Measurements from ENCODE around the gene SPAG9. TPM values are rescaled to one million over a fixed set of nuclear protein-coding genes. Genes with fewer than 3 reads are reported as not detected.

The SPAG9 gene
- total and polyA plus RNA-seq, 3 experiments from 2014 or later, result 10.5 to 43.0 (median 40.6) TPM

- Histone ChIP-seq H3K27me3 (ENCODE audit: insufficient read depth, low read length, poor library complexity, severe bottlenecking) (no peaks in the 10 kb centered on the region), H3K36me3 (ENCODE audit: insufficient read depth, low read length) (peaks cover 4% of the 10 kb centered on the region), H3K4me3 (ENCODE audit: low read length) (no peak overlapping the region), H3K4me1 (ENCODE audit: insufficient read depth, low read length) (peaks cover 4% of the 10 kb centered on the region), H3K9me3 (ENCODE audit: low read length) (no peaks in the 10 kb centered on the region), H3K27ac (ENCODE audit: low read depth, low read length) (no peak overlapping the region)
- H3K9me3 Mint-ChIP-seq, result no peaks in the 10 kb centered on the region
- CTCF ChIA-PET, result interaction anchor here (0.7 to 2.1 kb wide), 2 partner anchors 8 to 309 kb away, joined by 3 to 16 read pairs; partner anchors contain the start of gene NME1
- no peak overlapping the region for H3K27ac Mint-ChIP-seq
- peaks cover 0 to 2% of the 10 kb centered on the region in 2 donors for H3K27me3 Mint-ChIP-seq
- peaks cover 5 to 44% (median 15%) of the 10 kb centered on the region in 3 donors for H3K36me3 Mint-ChIP-seq
- H3K4me3 Mint-ChIP-seq, result peak overlapping the region in 1 of 7 donors; percentile 52
- POLR2A ChIA-PET, result interaction anchor here (2.1 kb wide), 1 partner anchor 8 kb away, joined by 7 read pairs; the partner anchor contains the start of gene NME1
- DNase-seq, result no peak
- peaks cover 8 to 14% (median 12%) of the 10 kb centered on the region in 3 donors for H3K4me1 Mint-ChIP-seq
Observed at GRCh38 chr17:51161541-51161940, 40.9 kb upstream of the SPAG9 start.

GRCh38 chr17:51159604-51160003 lies 38.9 kb upstream of the SPAG9 start:
- H3K4me3 Mint-ChIP-seq, result peak overlapping the region in 1 of 7 donors; percentile 27
- no peaks in the 10 kb centered on the region for H3K9me3 Mint-ChIP-seq
- Histone ChIP-seq H3K4me1 (ENCODE audit: insufficient read depth, low read length) (peaks cover 4% of the 10 kb centered on the region), H3K27me3 (ENCODE audit: insufficient read depth, low read length, poor library complexity, severe bottlenecking) (no peaks in the 10 kb centered on the region), H3K36me3 (ENCODE audit: insufficient read depth, low read length) (peaks cover 4% of the 10 kb centered on the region), H3K27ac (ENCODE audit: low read depth, low read length) (no peak overlapping the region), H3K9me3 (ENCODE audit: low read length) (no peaks in the 10 kb centered on the region), H3K4me3 (ENCODE audit: low read length) (no peak overlapping the region)
- H3K27me3 Mint-ChIP-seq, result peaks cover 0 to 2% of the 10 kb centered on the region in 2 donors
- no peak for DNase-seq
- ChIA-PET POLR2A (no interaction called here), CTCF (interaction anchor here (1.1 kb wide), 1 partner anchor 161 kb away, joined by 3 read pairs; no protein-coding TSS in a partner anchor)
- no peak overlapping the region for H3K27ac Mint-ChIP-seq
- H3K4me1 Mint-ChIP-seq, result peaks cover 0 to 8% (median 0%) of the 10 kb centered on the region in 3 donors
- peaks cover 5 to 43% (median 13%) of the 10 kb centered on the region in 3 donors for H3K36me3 Mint-ChIP-seq

GRCh38 chr17:51155416-51155815 lies 34.7 kb upstream of the SPAG9 start:
- Histone ChIP-seq H3K9me3 (ENCODE audit: low read length) (no peaks in the 10 kb centered on the region), H3K4me1 (ENCODE audit: insufficient read depth, low read length) (peaks cover 16% of the 10 kb centered on the region), H3K4me3 (ENCODE audit: low read length) (no peak overlapping the region), H3K36me3 (ENCODE audit: insufficient read depth, low read length) (peaks cover 4% of the 10 kb centered on the region), H3K27me3 (ENCODE audit: insufficient read depth, low read length, poor library complexity, severe bottlenecking) (no peaks in the 10 kb centered on the region), H3K27ac (ENCODE audit: low read depth, low read length) (no peak overlapping the region)
- CTCF ChIA-PET, result interaction anchor here (1.3 kb wide), 1 partner anchor 154 kb away, joined by 4 read pairs; no protein-coding TSS in a partner anchor
- POLR2A ChIA-PET, result no interaction called here
- Mint-ChIP-seq H3K36me3 (peaks cover 5 to 26% (median 5%) of the 10 kb centered on the region in 3 donors), H3K27ac (no peak overlapping the region), H3K4me1 (peaks cover 0 to 8% (median 0%) of the 10 kb centered on the region in 3 donors), H3K9me3 (no peaks in the 10 kb centered on the region), H3K27me3 (peaks cover 0 to 2% of the 10 kb centered on the region in 2 donors), H3K4me3 (peak overlapping the region in 3 of 7 donors; percentile 8 to 64 (median 23))
- DNase-seq, result no peak

GRCh38 chr17:51154176-51154575 lies 33.5 kb upstream of the SPAG9 start:
- peaks cover 0 to 19% (median 0%) of the 10 kb centered on the region in 3 donors for H3K36me3 Mint-ChIP-seq
- peaks cover 16% of the 10 kb centered on the region for H3K4me1 ChIP-seq (ENCODE audit: insufficient read depth, low read length)
- no peaks in the 10 kb centered on the region for H3K27me3 Mint-ChIP-seq
- H3K9me3 ChIP-seq (ENCODE audit: low read length), result no peaks in the 10 kb centered on the region
- H3K9me3 Mint-ChIP-seq, result no peaks in the 10 kb centered on the region
- POLR2A ChIA-PET, result interaction anchor here (0.6 to 1.6 kb wide), 4 partner anchors 8 to 1936 kb away, joined by 3 to 14 read pairs (median 8); partner anchors contain the start of genes NME2 and TOB1
- no peaks in the 10 kb centered on the region for H3K27me3 ChIP-seq (ENCODE audit: insufficient read depth, low read length, poor library complexity, severe bottlenecking)
- DNase-seq, result no peak
- peaks cover 0 to 8% (median 0%) of the 10 kb centered on the region in 3 donors for H3K4me1 Mint-ChIP-seq
- H3K27ac ChIP-seq (ENCODE audit: low read depth, low read length), result peak overlapping the region; percentile 34
- peaks cover 4% of the 10 kb centered on the region for H3K36me3 ChIP-seq (ENCODE audit: insufficient read depth, low read length)
- H3K4me3 ChIP-seq (ENCODE audit: low read length), result peak overlapping the region; percentile 68
- no peak overlapping the region for H3K4me3 Mint-ChIP-seq
- CTCF ChIA-PET, result interaction anchor here (1.0 to 2.6 kb wide), 6 partner anchors 8 to 155 kb away, joined by 4 to 44 read pairs (median 16); partner anchors contain the start of gene NME2
- no peak overlapping the region for H3K27ac Mint-ChIP-seq

GRCh38 chr17:51153210-51154072 lies 32.8 kb upstream of the SPAG9 start, which contains the start of gene NME1:
Gene NME1, plus strand, starts transcription at chr17:51153559. Its CDS starts 2,096 bp downstream, at chr17:51155655.
- peak within 1 kb of the TSS; percentile 68 for H3K4me3 ChIP-seq (ENCODE audit: low read length)
- no peaks in the 10 kb centered on the region for H3K27me3 Mint-ChIP-seq
- H3K4me3 Mint-ChIP-seq, result no peak within 1 kb of the TSS
- H3K9me3 Mint-ChIP-seq, result no peaks in the 10 kb centered on the region
- peaks cover 0 to 14% (median 0%) of the 10 kb centered on the region in 3 donors for H3K36me3 Mint-ChIP-seq
- peaks cover 0 to 8% (median 0%) of the 10 kb centered on the region in 3 donors for H3K4me1 Mint-ChIP-seq
- CTCF ChIA-PET, result interaction anchor here (0.7 to 3.2 kb wide), 30 partner anchors 9 to 1404 kb away, joined by 3 to 44 read pairs (median 6); partner anchors contain the start of genes NME2, SPAG9 and TOB1
- peaks cover 16% of the 10 kb centered on the region for H3K4me1 ChIP-seq (ENCODE audit: insufficient read depth, low read length)
- DNase-seq, result peak; percentile 92 to 97 (median 97)
- POLR2A ChIA-PET, result interaction anchor here (0.9 to 1.6 kb wide), 6 partner anchors 9 to 287 kb away, joined by 3 to 23 read pairs (median 8); partner anchors contain the start of genes NME2, SPAG9 and TOB1
- H3K27ac Mint-ChIP-seq, result no peak within 1 kb of the TSS
- H3K27me3 ChIP-seq (ENCODE audit: insufficient read depth, low read length, poor library complexity, severe bottlenecking), result no peaks in the 10 kb centered on the region
- peak within 1 kb of the TSS; percentile 60 for H3K27ac ChIP-seq (ENCODE audit: low read depth, low read length)
- peaks cover 4% of the 10 kb centered on the region for H3K36me3 ChIP-seq (ENCODE audit: insufficient read depth, low read length)
- no peaks in the 10 kb centered on the region for H3K9me3 ChIP-seq (ENCODE audit: low read length)

- peaks cover 0 to 8% (median 0%) of the 10 kb centered on the region in 3 donors for H3K4me1 Mint-ChIP-seq
- Histone ChIP-seq H3K4me1 (ENCODE audit: insufficient read depth, low read length) (peaks cover 16% of the 10 kb centered on the region), H3K36me3 (ENCODE audit: insufficient read depth, low read length) (peaks cover 4% of the 10 kb centered on the region), H3K9me3 (ENCODE audit: low read length) (no peaks in the 10 kb centered on the region), H3K27ac (ENCODE audit: low read depth, low read length) (peak overlapping the region; percentile 60), H3K4me3 (ENCODE audit: low read length) (peak overlapping the region; percentile 14), H3K27me3 (ENCODE audit: insufficient read depth, low read length, poor library complexity, severe bottlenecking) (no peaks in the 10 kb centered on the region)
- ChIA-PET CTCF (interaction anchor here (0.7 to 3.2 kb wide), 29 partner anchors 9 to 1403 kb away, joined by 3 to 44 read pairs (median 6); partner anchors contain the start of genes NME2, SPAG9 and TOB1), POLR2A (interaction anchor here (0.9 to 1.6 kb wide), 6 partner anchors 10 to 286 kb away, joined by 3 to 23 read pairs (median 8); partner anchors contain the start of genes NME2, SPAG9 and TOB1)
- H3K27ac Mint-ChIP-seq, result no peak overlapping the region
- no peaks in the 10 kb centered on the region for H3K9me3 Mint-ChIP-seq
- peaks cover 0 to 12% (median 0%) of the 10 kb centered on the region in 3 donors for H3K36me3 Mint-ChIP-seq
- H3K27me3 Mint-ChIP-seq, result no peaks in the 10 kb centered on the region
- no peak overlapping the region for H3K4me3 Mint-ChIP-seq
- DNase-seq, result no peak
Observed at GRCh38 chr17:51152766-51153209, 32.1 kb upstream of the SPAG9 start.

- no peaks in the 10 kb centered on the region for H3K9me3 Mint-ChIP-seq
- H3K27me3 ChIP-seq (ENCODE audit: insufficient read depth, low read length, poor library complexity, severe bottlenecking), result no peaks in the 10 kb centered on the region
- peaks cover 0 to 6% (median 0%) of the 10 kb centered on the region in 3 donors for H3K4me1 Mint-ChIP-seq
- peak overlapping the region in 1 of 7 donors; percentile 44 for H3K4me3 Mint-ChIP-seq
- no peak overlapping the region for H3K4me3 ChIP-seq (ENCODE audit: low read length)
- ChIA-PET CTCF (interaction anchor here (3.2 kb wide), 1 partner anchor 27 kb away, joined by 15 read pairs; no protein-coding TSS in a partner anchor), POLR2A (interaction anchor here (0.7 kb wide), 1 partner anchor 157 kb away, joined by 5 read pairs; no protein-coding TSS in a partner anchor)
- H3K27ac ChIP-seq (ENCODE audit: low read depth, low read length), result no peak overlapping the region
- no peaks in the 10 kb centered on the region for H3K27me3 Mint-ChIP-seq
- H3K4me1 ChIP-seq (ENCODE audit: insufficient read depth, low read length), result peaks cover 16% of the 10 kb centered on the region
- H3K27ac Mint-ChIP-seq, result peak overlapping the region in 1 of 8 donors; percentile 20
- H3K36me3 Mint-ChIP-seq, result peaks cover 0 to 4% (median 0%) of the 10 kb centered on the region in 3 donors
- H3K9me3 ChIP-seq (ENCODE audit: low read length), result no peaks in the 10 kb centered on the region
- no peaks in the 10 kb centered on the region for H3K36me3 ChIP-seq (ENCODE audit: insufficient read depth, low read length)
- no peak for DNase-seq
Observed at GRCh38 chr17:51150932-51151331, 30.3 kb upstream of the SPAG9 start.
